Measurements from ENCODE around the gene DGUOK.

GRCh38 chr2:73899801-73900336 lies 26.8 kb upstream of the DGUOK start:
- TF ChIP-seq SP1 (IDR thresholded peaks at IDR 0.05) (no peak), NFRKB (IDR thresholded peaks at IDR 0.05) (no peak), FOXM1 (IDR thresholded peaks at IDR 0.05; ENCODE audit: borderline replicate concordance) (no peak), SUZ12 (IDR thresholded peaks at IDR 0.05) (no peak), FOXA1 (IDR thresholded peaks at IDR 0.05) (no peak), HDGF (IDR thresholded peaks at IDR 0.05; ENCODE audit: borderline replicate concordance) (no peak), TARDBP (IDR thresholded peaks at IDR 0.05) (no peak), FOXK2 (IDR thresholded peaks at IDR 0.05) (no peak), ELF4 (IDR thresholded peaks at IDR 0.05) (no peak), L3MBTL2 (conservative IDR thresholded peaks at IDR 0.05) (no peak), PKNOX1 (IDR thresholded peaks at IDR 0.05) (no peak)
